GM21390 (cell line): Measurements from ENCODE around the gene NAP1L2.
"Not testable (repeated sequence)": the region's sequence is repeated elsewhere in the genome, so short reads cannot be mapped to it uniquely, and the experiment has no call there.

Experiments used
- ATAC-seq: cut with Tn5 transposase; IDR thresholded peaks from one replicate; pipeline ENCODE4 v1.9.1; 2021; ENCODE audit not compliant: unreplicated experiment

NAP1L2 gene

GRCh38 chrX:73214426-73215094, at the start of gene NAP1L2:
TSS of gene NAP1L2 (minus strand) at chrX:73214851. CDS start at chrX:73214492, 359 bp downstream.
- ATAC-seq = peak; percentile 84

- no peak for ATAC-seq
These were observed 48.3 kb upstream of the NAP1L2 start for GRCh38 chrX:73262991-73263390.

- ATAC-seq = no peak
These were observed 24.6 kb upstream of the NAP1L2 start for GRCh38 chrX:73239242-73239641.

- ATAC-seq = no peak
These were observed 3.0 kb upstream of the NAP1L2 start for GRCh38 chrX:73217621-73218020.

GRCh38 chrX:73215246-73215645, 595 bp upstream of the NAP1L2 start:
- ATAC-seq = no peak

- no peak for ATAC-seq
These were observed 771 bp downstream of the NAP1L2 start for GRCh38 chrX:73213734-73214425.

GRCh38 chrX:73206366-73206765, 8.3 kb downstream of the NAP1L2 start:
- ATAC-seq = no peak

GRCh38 chrX:73182502-73183114, 32.0 kb downstream of the NAP1L2 start:
- ATAC-seq = no peak

GRCh38 chrX:73168945-73169344, 45.7 kb downstream of the NAP1L2 start:
- ATAC-seq = not testable (repeated sequence)
